22Rv1 (cell line): ENCODE data around the gene BRD4.

Source experiments
- CTCF ChIP-seq: fragments of 450-650 bp; IDR thresholded peaks from 2 replicates; pipeline ENCODE4 v1.5.1; 2017; ENCODE audit warnings: mild to moderate bottlenecking
- ZFX ChIP-seq: fragments of 450-650 bp; IDR thresholded peaks from 2 replicates; pipeline ENCODE4 v1.6.1; 2017; ENCODE audit warnings: antibody characterized with exemption, borderline replicate concordance

- TF ChIP-seq CTCF (no peak), ZFX (no peak)
These were observed 29.1 kb downstream of the BRD4 start for GRCh38 chr19:15303105-15303780.
